Fibroblast of gingiva (primary cell): ENCODE results near the gene MS4A2.
"Not testable (repeated sequence)": the region's sequence is repeated elsewhere in the genome, so short reads cannot be mapped to it uniquely, and the experiment has no call there.

ENCODE experiments used
- DNase-seq: peaks from one replicate; pipeline ENCODE4 v3.0.0-alpha.2; 2011; ENCODE audit warnings: low read depth

MS4A2 gene

GRCh38 chr11:60088364-60088763 is at the start of gene MS4A2:
TSS of gene MS4A2 (plus strand) at chr11:60088664. CDS start at chr11:60088766, 102 bp downstream.
- DNase-seq: no peak

GRCh38 chr11:60040109-60040508 is 48.4 kb upstream of the MS4A2 start, which contains the start of gene OOSP2:
TSS of gene OOSP2 (plus strand) at chr11:60040409. CDS start at chr11:60040460, 51 bp downstream.
- DNase-seq: no peak

GRCh38 chr11:60050422-60050821 is 38.0 kb upstream of the MS4A2 start:
- not testable (repeated sequence) for DNase-seq

- DNase-seq: not testable (repeated sequence)
These were observed 37.6 kb upstream of the MS4A2 start for GRCh38 chr11:60050839-60051238.

GRCh38 chr11:60056349-60056969 is 32.0 kb upstream of the MS4A2 start, which contains the start of gene MS4A3:
TSS of gene MS4A3 (plus strand) at chr11:60056665. CDS start at chr11:60061161, 4,496 bp downstream.
- DNase-seq: no peak

- no peak for DNase-seq
These were observed 29.4 kb upstream of the MS4A2 start for GRCh38 chr11:60059052-60059451.

- DNase-seq: no peak
These were observed 28.8 kb upstream of the MS4A2 start for GRCh38 chr11:60059521-60060240.

GRCh38 chr11:60064111-60064510 is 24.4 kb upstream of the MS4A2 start:
- no peak for DNase-seq

- DNase-seq: no peak
These were observed 22.7 kb upstream of the MS4A2 start for GRCh38 chr11:60065801-60066200.

- no peak for DNase-seq
These were observed 19.0 kb upstream of the MS4A2 start for GRCh38 chr11:60069450-60069849.

- DNase-seq: not testable (repeated sequence)
These were observed 16.8 kb upstream of the MS4A2 start for GRCh38 chr11:60071644-60072043.

GRCh38 chr11:60077216-60077817 is 11.1 kb upstream of the MS4A2 start:
- DNase-seq: no peak

- DNase-seq: no peak
These were observed 10.5 kb upstream of the MS4A2 start for GRCh38 chr11:60077981-60078380.

GRCh38 chr11:60078745-60079144 is 9.7 kb upstream of the MS4A2 start:
- DNase-seq: no peak

- no peak for DNase-seq
These were observed 7.9 kb upstream of the MS4A2 start for GRCh38 chr11:60080535-60080934.

GRCh38 chr11:60084631-60085273 is 3.7 kb upstream of the MS4A2 start:
- DNase-seq: no peak

GRCh38 chr11:60085909-60086308 is 2.6 kb upstream of the MS4A2 start:
- no peak for DNase-seq

GRCh38 chr11:60087239-60087638 is 1.2 kb upstream of the MS4A2 start:
- no peak for DNase-seq

GRCh38 chr11:60095477-60096120 is 7.1 kb downstream of the MS4A2 start:
- no peak for DNase-seq

GRCh38 chr11:60097189-60097588 is 8.7 kb downstream of the MS4A2 start:
- DNase-seq: no peak

GRCh38 chr11:60098508-60098907 is 10.0 kb downstream of the MS4A2 start:
- DNase-seq: no peak

- DNase-seq: no peak
These were observed 12.1 kb downstream of the MS4A2 start for GRCh38 chr11:60100516-60100915.
